CD8-positive, alpha-beta memory T cell (primary cell): ENCODE data around the gene TBX19. TPM values are rescaled to one million over a fixed set of nuclear protein-coding genes. Genes with fewer than 3 reads are reported as not detected.
A peak's percentile ranks its signal among the peaks of the same experiment; 100 is the strongest.

ENCODE experiments used
- CTCF ChIA-PET: fragments of 350-600 bp; sonication (Branson Sonifier 250); formaldehyde crosslinking; loops from one replicate; lab custom pipeline; 2021; ENCODE audit warnings: antibody characterized with exemption; lab: Charles Lee
- POLR2A ChIA-PET: fragments of 350-600 bp; sonication (Branson Sonifier 250); formaldehyde crosslinking; loops from one replicate; lab custom pipeline; 2021; ENCODE audit warnings: antibody characterized with exemption; lab: Charles Lee
- DNase-seq, 5 donors: peaks; one replicate each; pipeline versions ENCODE4 v3.0.0 to v3.0.0-alpha.2; 2020 to 2022; ENCODE audit warnings: mixed read lengths in 1 of 5
- H3K27ac ChIP-seq: one replicate; pipeline ENCODE4 v1.7.0; 2013; ENCODE audit warnings: low read depth, mild to moderate bottlenecking, low read length, moderate library complexity
- H3K27me3 ChIP-seq: 2 replicates; pipeline ENCODE4 v1.7.0; 2013; ENCODE audit warnings: low read length, mild to moderate bottlenecking; ENCODE audit not compliant: insufficient read depth, poor library complexity, severe bottlenecking
- H3K36me3 ChIP-seq: 2 replicates; pipeline ENCODE4 v1.7.0; 2013; ENCODE audit warnings: mild to moderate bottlenecking, low read length, moderate library complexity; ENCODE audit not compliant: insufficient read depth
- H3K4me1 ChIP-seq: 2 replicates; pipeline ENCODE4 v1.7.0; 2013; ENCODE audit warnings: mild to moderate bottlenecking, low read length, moderate library complexity; ENCODE audit not compliant: insufficient read depth
- H3K4me3 ChIP-seq: 2 replicates; pipeline ENCODE4 v1.7.0; 2013; ENCODE audit warnings: mild to moderate bottlenecking, low read length
- H3K9me3 ChIP-seq: 2 replicates; pipeline ENCODE4 v1.7.0; 2013; ENCODE audit warnings: mild to moderate bottlenecking, low read length
- H3K27ac Mint-ChIP-seq, 8 donors: one replicate each; pipeline ENCODE4 v1.8.0; 2020 to 2021; ENCODE audit warnings: mixed read lengths in 8 of 8, mild to moderate bottlenecking in 6 of 8, inconsistent platforms in 3 of 8, moderate library complexity in 3 of 8
- H3K27me3 Mint-ChIP-seq, 2 donors: one replicate each; pipeline ENCODE4 v1.8.0; 2020 to 2021; ENCODE audit warnings: mixed read lengths in 2 of 2, mild to moderate bottlenecking in 1 of 2, moderate library complexity in 1 of 2
- H3K36me3 Mint-ChIP-seq, 3 donors: one replicate each; pipeline ENCODE4 v1.8.0; 2020 to 2021; ENCODE audit warnings: mixed read lengths in 3 of 3, inconsistent platforms in 1 of 3, mild to moderate bottlenecking in 1 of 3
- H3K4me1 Mint-ChIP-seq, 3 donors: one replicate each; pipeline ENCODE4 v1.8.0; 2020 to 2021; ENCODE audit warnings: mixed read lengths in 3 of 3, inconsistent platforms in 1 of 3, mild to moderate bottlenecking in 1 of 3
- H3K4me3 Mint-ChIP-seq, 7 donors: one replicate each; pipeline ENCODE4 v1.8.0; 2020 to 2021; ENCODE audit warnings: mixed read lengths in 7 of 7, mild to moderate bottlenecking in 6 of 7, moderate library complexity in 4 of 7, inconsistent platforms in 2 of 7
- H3K9me3 Mint-ChIP-seq, 5 donors: one replicate each; pipeline ENCODE4 v1.8.0; 2020 to 2022; ENCODE audit warnings: mixed read lengths in 5 of 5, mild to moderate bottlenecking in 3 of 5, moderate library complexity in 2 of 5, inconsistent platforms in 1 of 5
- polyA plus RNA-seq: library from polyadenylated mRNA; unstranded; fragments of 300-500 nt; fragmentation: Illumina TruSeq; gene quantifications from one replicate; pipeline ENCODE4 v1.2.3, GENCODE V29; 2021
- total RNA-seq, 2 experiments: library from RNA; stranded (reverse); gene quantifications; one replicate each; pipeline ENCODE4 v1.2.3, GENCODE V29; 2021

TBX19 gene
- total and polyA plus RNA-seq, 3 experiments from 2014 or later, result 0.91 to 2.3 (median 1.4) TPM

- POLR2A ChIA-PET, result no interaction called here
- Mint-ChIP-seq H3K4me1 (peaks cover 17 to 27% (median 26%) of the 10 kb centered on the region in 3 donors), H3K27ac (peak overlapping the region in 2 of 8 donors; percentile 11 to 36), H3K4me3 (no peak overlapping the region), H3K27me3 (no peaks in the 10 kb centered on the region), H3K36me3 (peaks cover 6 to 13% (median 7%) of the 10 kb centered on the region in 3 donors), H3K9me3 (no peaks in the 10 kb centered on the region)
- no peaks in the 10 kb centered on the region for H3K36me3 ChIP-seq
- H3K9me3 ChIP-seq, result no peaks in the 10 kb centered on the region
- H3K4me3 ChIP-seq, result no peak overlapping the region
- CTCF ChIA-PET, result no interaction called here
- no peaks in the 10 kb centered on the region for H3K4me1 ChIP-seq
- DNase-seq, result no peak
- no peaks in the 10 kb centered on the region for H3K27me3 ChIP-seq
- no peak overlapping the region for H3K27ac ChIP-seq
Observed at GRCh38 chr1:168285521-168285790, 4.8 kb downstream of the TBX19 start.

GRCh38 chr1:168285971-168286927, 5.6 kb downstream of the TBX19 start:
- ChIA-PET CTCF (no interaction called here), POLR2A (no interaction called here)
- H3K36me3 ChIP-seq, result no peaks in the 10 kb centered on the region
- Mint-ChIP-seq H3K4me3 (no peak overlapping the region), H3K27me3 (no peaks in the 10 kb centered on the region), H3K4me1 (peaks cover 17 to 27% (median 26%) of the 10 kb centered on the region in 3 donors), H3K27ac (peak overlapping the region in 1 of 8 donors; percentile 11), H3K36me3 (peaks cover 3 to 10% (median 7%) of the 10 kb centered on the region in 3 donors), H3K9me3 (no peaks in the 10 kb centered on the region)
- no peaks in the 10 kb centered on the region for H3K27me3 ChIP-seq
- H3K4me1 ChIP-seq, result no peaks in the 10 kb centered on the region
- no peak for DNase-seq
- H3K9me3 ChIP-seq, result no peaks in the 10 kb centered on the region
- no peak overlapping the region for H3K27ac ChIP-seq
- no peak overlapping the region for H3K4me3 ChIP-seq

GRCh38 chr1:168287237-168287664, 6.6 kb downstream of the TBX19 start:
- Mint-ChIP-seq H3K4me1 (peaks cover 17 to 27% (median 26%) of the 10 kb centered on the region in 3 donors), H3K4me3 (no peak overlapping the region), H3K27me3 (no peaks in the 10 kb centered on the region), H3K36me3 (peaks cover 0 to 7% (median 7%) of the 10 kb centered on the region in 3 donors), H3K9me3 (no peaks in the 10 kb centered on the region), H3K27ac (peak overlapping the region in 2 of 8 donors; percentile 17 to 51)
- no peak for DNase-seq
- H3K9me3 ChIP-seq, result no peaks in the 10 kb centered on the region
- no peak overlapping the region for H3K4me3 ChIP-seq
- no peaks in the 10 kb centered on the region for H3K27me3 ChIP-seq
- no peaks in the 10 kb centered on the region for H3K4me1 ChIP-seq
- ChIA-PET POLR2A (no interaction called here), CTCF (no interaction called here)
- H3K36me3 ChIP-seq, result no peaks in the 10 kb centered on the region
- H3K27ac ChIP-seq, result no peak overlapping the region

- H3K27me3 Mint-ChIP-seq, result no peaks in the 10 kb centered on the region
- H3K36me3 ChIP-seq, result no peaks in the 10 kb centered on the region
- no peak for DNase-seq
- CTCF ChIA-PET, result no interaction called here
- H3K27ac Mint-ChIP-seq, result no peak overlapping the region
- POLR2A ChIA-PET, result no interaction called here
- H3K4me1 ChIP-seq, result no peaks in the 10 kb centered on the region
- no peaks in the 10 kb centered on the region for H3K9me3 ChIP-seq
- H3K9me3 Mint-ChIP-seq, result no peaks in the 10 kb centered on the region
- no peaks in the 10 kb centered on the region for H3K27me3 ChIP-seq
- H3K4me3 ChIP-seq, result no peak overlapping the region
- no peak overlapping the region for H3K27ac ChIP-seq
- H3K36me3 Mint-ChIP-seq, result peaks cover 5 to 6% (median 6%) of the 10 kb centered on the region in 3 donors
- no peak overlapping the region for H3K4me3 Mint-ChIP-seq
- peaks cover 17 to 27% (median 26%) of the 10 kb centered on the region in 3 donors for H3K4me1 Mint-ChIP-seq
Observed at GRCh38 chr1:168288311-168289052, 7.8 kb downstream of the TBX19 start.

GRCh38 chr1:168291222-168291837, 10.7 kb downstream of the TBX19 start:
- no peak overlapping the region for H3K4me3 ChIP-seq
- Mint-ChIP-seq H3K36me3 (peaks cover 7 to 13% (median 8%) of the 10 kb centered on the region in 3 donors), H3K27ac (no peak overlapping the region), H3K9me3 (no peaks in the 10 kb centered on the region), H3K4me3 (no peak overlapping the region), H3K4me1 (peaks cover 9 to 12% (median 12%) of the 10 kb centered on the region in 3 donors), H3K27me3 (no peaks in the 10 kb centered on the region)
- DNase-seq, result no peak
- POLR2A ChIA-PET, result no interaction called here
- H3K27me3 ChIP-seq, result no peaks in the 10 kb centered on the region
- H3K27ac ChIP-seq, result no peak overlapping the region
- CTCF ChIA-PET, result no interaction called here
- no peaks in the 10 kb centered on the region for H3K4me1 ChIP-seq
- H3K36me3 ChIP-seq, result no peaks in the 10 kb centered on the region
- no peaks in the 10 kb centered on the region for H3K9me3 ChIP-seq

- CTCF ChIA-PET, result no interaction called here
- POLR2A ChIA-PET, result no interaction called here
- Mint-ChIP-seq H3K36me3 (peaks cover 6 to 13% (median 7%) of the 10 kb centered on the region in 3 donors), H3K27ac (no peak overlapping the region), H3K9me3 (no peaks in the 10 kb centered on the region), H3K4me1 (no peaks in the 10 kb centered on the region), H3K27me3 (no peaks in the 10 kb centered on the region), H3K4me3 (no peak overlapping the region)
- H3K27ac ChIP-seq, result no peak overlapping the region
- H3K9me3 ChIP-seq, result no peaks in the 10 kb centered on the region
- H3K36me3 ChIP-seq, result no peaks in the 10 kb centered on the region
- H3K4me3 ChIP-seq, result no peak overlapping the region
- H3K27me3 ChIP-seq, result no peaks in the 10 kb centered on the region
- DNase-seq, result no peak
- H3K4me1 ChIP-seq, result no peaks in the 10 kb centered on the region
Observed at GRCh38 chr1:168293356-168293755, 12.7 kb downstream of the TBX19 start.

- DNase-seq, result no peak
- H3K36me3 Mint-ChIP-seq, result peaks cover 7 to 14% (median 7%) of the 10 kb centered on the region in 3 donors
- no peaks in the 10 kb centered on the region for H3K36me3 ChIP-seq
- no peaks in the 10 kb centered on the region for H3K9me3 ChIP-seq
- H3K27me3 Mint-ChIP-seq, result no peaks in the 10 kb centered on the region
- no peaks in the 10 kb centered on the region for H3K27me3 ChIP-seq
- no peak overlapping the region for H3K27ac ChIP-seq
- POLR2A ChIA-PET, result no interaction called here
- no peak overlapping the region for H3K4me3 ChIP-seq
- no peak overlapping the region for H3K4me3 Mint-ChIP-seq
- H3K27ac Mint-ChIP-seq, result no peak overlapping the region
- H3K9me3 Mint-ChIP-seq, result no peaks in the 10 kb centered on the region
- no peaks in the 10 kb centered on the region for H3K4me1 Mint-ChIP-seq
- no peaks in the 10 kb centered on the region for H3K4me1 ChIP-seq
- CTCF ChIA-PET, result no interaction called here
Observed at GRCh38 chr1:168295411-168296114, 14.9 kb downstream of the TBX19 start.
